ENCODE data around the gene RUSC2. TPM values are rescaled to one million over a fixed set of nuclear protein-coding genes. Genes with fewer than 3 reads are reported as not detected.

RUSC2 gene
- total and polyA plus RNA-seq, 2 of the 4 experiments (the other 2 are of a cell fraction), result 17.4 to 35.4 TPM

DNA sequence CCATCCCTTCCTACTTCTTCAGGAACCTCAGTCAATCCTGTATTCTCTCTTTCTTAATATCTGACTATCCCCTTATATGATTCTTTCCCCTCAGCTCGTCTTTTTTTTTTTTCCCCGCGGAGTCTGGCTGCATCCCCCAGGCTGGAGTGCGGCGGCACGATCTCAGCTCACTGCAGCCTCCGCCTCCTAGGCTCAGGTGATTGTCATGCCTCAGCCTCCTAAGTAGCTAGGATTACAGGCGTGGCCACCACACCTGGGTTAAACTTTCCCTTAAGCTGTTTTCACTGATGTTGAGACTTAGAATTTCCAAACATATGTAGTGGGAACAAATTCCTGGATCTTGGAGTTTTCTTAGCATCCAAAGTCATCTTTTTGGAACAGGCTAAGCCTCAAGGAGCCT lies 13.3 kb upstream of the RUSC2 start:
- no peak overlapping the region for H2BK20ac ChIP-seq (ENCODE audit: low read depth, low read length)
- in situ Hi-C loops (cut with MboI; ENCODE audit: low sequenced_read_pairs) (loop anchor here (5.0 to 10.0 kb wide), 2 partner anchors 359 to 582 kb away; partner anchors contain the start of gene ATOSB), dilution Hi-C loops (cut with HindIII; ENCODE audit: low sequenced_read_pairs, unreplicated experiment) (no loop called here)

More for the DNA sequence above, 13.3 kb upstream of the RUSC2 start:
- Histone ChIP-seq H4K91ac (ENCODE audit: insufficient read depth, low read depth, low read length) (no peak overlapping the region), H3K27ac (ENCODE audit: insufficient read depth, low read length) (no peak overlapping the region), H3K4ac (ENCODE audit: low read depth, low read length) (no peak overlapping the region), H3K18ac (ENCODE audit: low read depth, low read length) (no peak overlapping the region), H2AK5ac (ENCODE audit: low read depth, low read length) (no peak overlapping the region), H4K5ac (ENCODE audit: low read depth, low read length) (no peak overlapping the region), H3K79me1 (ENCODE audit: low read depth in 1 of 2, low read length in 2 of 2) (no peaks in the 10 kb centered on the region), H4K20me1 (ENCODE audit: insufficient read depth, low read length) (no peaks in the 10 kb centered on the region), H3K9me3 (ENCODE audit: control insufficient read depth, insufficient read depth, low read length) (no peaks in the 10 kb centered on the region), H3K4me3 (ENCODE audit: insufficient read depth, low read depth, low read length) (no peak overlapping the region), H3K4me1 (ENCODE audit: control insufficient read depth, insufficient read depth, low read length) (peaks cover under 1% of the 10 kb centered on the region; the same call in 1 of the 2 replicates), H3K14ac (replicated peaks; ENCODE audit: low read depth, low read length) (no peak overlapping the region), H2AK9ac (replicated peaks; ENCODE audit: low read depth, low read length, poor library complexity) (no peak overlapping the region), H2BK120ac (ENCODE audit: low read depth, low read length) (no peak overlapping the region), H2BK5ac (ENCODE audit: low read depth, low read length, poor library complexity, severe bottlenecking) (no peak overlapping the region), H3K23ac (ENCODE audit: low read depth, low read length) (no peak overlapping the region), H2AFZ (replicated peaks; ENCODE audit: low read length, poor library complexity) (no peak overlapping the region), H3K27me3 (ENCODE audit: control insufficient read depth, insufficient read depth, low read length) (peaks cover 8% of the 10 kb centered on the region), H3K9me1 (ENCODE audit: insufficient read depth, low read length) (no peaks in the 10 kb centered on the region), H4K8ac (ENCODE audit: low read depth in 2 of 2, low read length in 2 of 2) (no peak overlapping the region), H3K56ac (ENCODE audit: extremely low read depth, insufficient read depth, low read length) (no peak overlapping the region), H3K36me3 (ENCODE audit: control insufficient read depth, insufficient read depth, low read length) (no peaks in the 10 kb centered on the region), H2BK15ac (ENCODE audit: low read depth, low read length) (no peak overlapping the region), H3K4me2 (ENCODE audit: low read depth, low read length) (no peak overlapping the region), H3K9ac (ENCODE audit: low read depth, low read length) (no peak overlapping the region)
- no peak for DNase-seq
- WGBS, 2 experiments (ENCODE audit: extremely low coverage in 2 of 2, insufficient read length in 1 of 2), result 20% methylated on average over 1 of the region's 8 CpGs; no CpG with 5 or more reads in 1 of the 2 experiments
- BruUV-seq (replicated peaks), result no TSS peak
- CTCF ChIA-PET, result interaction anchor here (0.7 to 1.0 kb wide), 3 partner anchors 54 to 359 kb away, joined by 3 to 7 read pairs (median 3); no protein-coding TSS in a partner anchor
- intact Hi-C loops (cut with micrococcal nuclease), result loop anchor here (5.0 kb wide), 1 partner anchor 489 kb away; the partner anchor contains the start of gene DNAJB5
- ATAC-seq (ENCODE audit: low read depth), result no peak
- POLR2A ChIA-PET (ENCODE audit: unreplicated experiment), result interaction anchor here (0.5 kb wide), 1 partner anchor 92 kb away, joined by 3 read pairs; no protein-coding TSS in a partner anchor
- TF ChIP-seq SMC3 (IDR thresholded peaks at IDR 0.05; ENCODE audit: low read depth, low read length) (no peak), BHLHE40 (IDR thresholded peaks at IDR 0.05; ENCODE audit: low read depth, low read length) (no peak), NFE2L2 (IDR thresholded peaks at IDR 0.05; ENCODE audit: low read depth, low read length) (no peak), POLR2A (IDR thresholded peaks at IDR 0.05; ENCODE audit: low read depth, low read length) (no peak), CEBPB (IDR thresholded peaks at IDR 0.05; ENCODE audit: low read depth, low read length) (no peak), MXI1 (IDR thresholded peaks at IDR 0.05; ENCODE audit: borderline replicate concordance, low read depth, low read length) (no peak), MAZ (IDR thresholded peaks at IDR 0.05; ENCODE audit: borderline replicate concordance, low read depth, low read length) (no peak), USF2 (IDR thresholded peaks at IDR 0.05; ENCODE audit: low read depth, low read length) (no peak), MAFK (IDR thresholded peaks at IDR 0.05; ENCODE audit: low read depth, low read length) (no peak), FOS (IDR thresholded peaks at IDR 0.05; ENCODE audit: low read depth, low read length) (no peak), CHD1 (IDR thresholded peaks at IDR 0.05; ENCODE audit: low read depth, low read length) (no peak), CTCF (conservative IDR thresholded peaks at IDR 0.05; ENCODE audit: low read depth, low read length) (no peak), RCOR1 (IDR thresholded peaks at IDR 0.05; ENCODE audit: insufficient replicate concordance, low read length) (no peak), RFX5 (IDR thresholded peaks at IDR 0.05; ENCODE audit: low read depth, low read length) (no peak), RAD21 (IDR thresholded peaks at IDR 0.05; ENCODE audit: low read length) (no peak), ELK1 (IDR thresholded peaks at IDR 0.05; ENCODE audit: borderline replicate concordance, low read depth, low read length) (no peak)

Measured in IMR-90 (cell line).